ENCODE data around the gene PCBP2.
A peak's percentile ranks its signal among the peaks of the same experiment; 100 is the strongest.
"Not testable (repeated sequence)": the region's sequence is repeated elsewhere in the genome, so short reads cannot be mapped to it uniquely, and the experiment has no call there.

PCBP2 gene

GRCh38 chr12:53474077-53474476, 22.2 kb downstream of the PCBP2 start:
- no peak for DNase-seq

DNA sequence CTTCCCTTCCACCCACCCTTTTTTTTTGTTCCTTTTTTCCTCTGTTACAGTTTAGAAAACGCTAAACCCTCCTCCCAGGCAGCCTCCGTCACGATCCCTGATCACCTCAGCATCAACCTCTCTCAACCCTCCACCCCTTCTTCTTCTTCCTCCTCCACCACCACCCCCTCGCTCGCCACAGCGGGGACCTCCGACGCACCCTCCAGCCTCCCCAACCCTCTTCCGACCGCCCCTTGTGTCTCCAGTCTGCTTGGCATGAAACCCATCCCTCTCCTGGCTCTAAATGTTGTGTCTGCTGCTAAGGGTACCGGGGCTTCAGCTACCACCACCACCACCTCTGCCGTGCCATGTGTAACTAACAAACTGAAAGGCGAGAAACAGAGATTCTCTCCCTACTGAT, 22.9 kb downstream of the PCBP2 start:
- no peak for DNase-seq

GRCh38 chr12:53476769-53477209, 24.9 kb downstream of the PCBP2 start:
- no peak for DNase-seq

- DNase-seq: no peak
These were observed 27.0 kb downstream of the PCBP2 start for GRCh38 chr12:53478865-53479264.

DNA sequence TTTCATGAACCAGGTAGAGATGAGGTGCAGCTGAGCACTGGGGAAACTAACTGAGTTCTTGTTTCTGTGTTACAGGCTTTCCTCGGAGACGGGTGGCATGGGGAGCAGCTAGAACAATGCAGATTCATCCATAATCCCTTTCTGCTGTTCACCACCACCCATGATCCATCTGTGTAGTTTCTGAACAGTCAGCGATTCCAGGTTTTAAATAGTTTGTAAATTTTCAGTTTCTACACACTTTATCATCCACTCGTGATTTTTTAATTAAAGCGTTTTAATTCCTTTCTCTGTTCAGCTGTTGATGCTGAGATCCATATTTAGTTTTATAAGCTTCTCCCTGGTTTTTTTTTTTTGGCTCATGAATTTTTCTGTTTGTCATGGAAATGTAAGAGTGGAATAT, 27.4 kb downstream of the PCBP2 start:
- DNase-seq: no peak

DNA sequence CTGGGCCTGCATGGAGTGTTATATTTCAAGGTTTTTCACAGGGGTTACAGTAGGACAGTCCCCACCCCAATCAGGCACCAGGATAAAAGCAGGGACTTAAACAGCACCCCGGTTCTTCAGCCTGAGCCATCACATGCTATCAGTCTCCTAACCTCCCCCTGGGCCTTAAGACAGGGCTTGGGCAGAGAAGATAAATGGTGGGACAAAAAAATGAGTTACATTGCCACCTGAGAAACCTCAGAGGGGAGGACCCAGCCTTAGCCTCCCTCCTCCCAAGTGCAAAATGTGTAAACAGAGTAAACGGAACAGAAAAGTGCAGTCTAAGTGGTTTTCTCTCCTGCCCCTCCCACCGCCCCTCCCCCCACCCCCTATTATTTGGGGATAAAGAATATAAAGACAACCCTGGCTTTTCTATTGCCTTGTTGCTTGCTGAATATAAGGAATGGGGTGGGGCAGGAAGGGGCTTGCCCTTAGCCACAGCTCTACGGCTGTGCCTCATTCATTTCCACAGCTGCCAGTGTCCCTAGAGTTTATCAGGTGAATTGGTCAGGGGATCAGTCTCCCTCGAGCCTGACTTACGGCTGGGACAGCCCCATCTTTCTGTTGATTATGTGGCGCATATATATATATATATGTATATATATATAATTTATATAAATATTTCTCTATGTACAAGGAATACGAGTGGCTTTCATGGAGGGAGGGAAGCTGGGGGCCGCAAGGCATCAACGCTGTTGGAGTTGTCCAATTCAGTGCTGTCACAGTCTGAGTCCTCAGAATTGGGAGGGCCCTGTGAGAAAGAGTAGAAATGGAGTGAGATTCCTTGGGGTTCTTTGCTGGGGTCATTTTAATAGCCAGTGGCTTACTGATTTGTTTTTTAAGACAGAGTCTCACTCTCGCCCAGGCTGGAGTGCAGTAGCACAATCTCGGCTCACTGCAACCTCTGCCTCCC, 28.9 kb downstream of the PCBP2 start:
- no peak for DNase-seq

GRCh38 chr12:53481458-53481857, 29.6 kb downstream of the PCBP2 start:
- not testable (repeated sequence) for DNase-seq

DNA sequence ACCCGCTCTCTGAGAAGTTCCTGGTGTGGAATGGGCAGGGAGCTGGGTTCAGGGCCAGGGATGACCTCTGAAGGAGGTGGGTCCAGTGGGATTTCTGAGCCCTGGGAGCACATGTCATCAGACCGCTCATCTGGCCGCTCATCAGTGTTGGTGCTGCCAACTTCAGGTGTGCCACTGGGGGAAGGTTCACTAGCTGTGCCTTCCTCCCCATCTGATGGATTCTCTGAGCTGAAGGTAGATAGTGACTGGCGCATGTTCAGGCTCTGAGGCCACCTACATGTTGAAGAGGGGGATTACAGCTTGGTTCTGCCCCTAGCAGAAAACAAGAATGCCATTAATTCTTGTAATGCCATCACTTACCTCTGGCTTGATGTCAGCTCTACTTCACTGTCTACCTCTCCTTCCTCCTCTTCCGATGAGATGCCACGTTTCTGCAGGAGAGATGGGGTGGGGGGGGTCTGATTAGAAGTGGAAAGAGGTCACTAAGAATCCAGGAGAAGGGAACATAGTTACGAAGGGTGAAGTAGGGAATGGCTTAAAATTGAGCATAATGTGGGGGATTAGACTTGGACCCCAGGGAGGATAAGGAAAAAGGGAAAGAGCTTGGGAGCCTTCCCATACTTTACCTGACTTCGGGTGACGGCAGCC, 30.2 kb downstream of the PCBP2 start:
- no peak for DNase-seq

GRCh38 chr12:53482626-53483168, 30.8 kb downstream of the PCBP2 start:
- DNase-seq: no peak

GRCh38 chr12:53483225-53483978, 31.5 kb downstream of the PCBP2 start:
- DNase-seq: no peak

GRCh38 chr12:53483979-53484377, 32.1 kb downstream of the PCBP2 start:
- DNase-seq: no peak

DNA sequence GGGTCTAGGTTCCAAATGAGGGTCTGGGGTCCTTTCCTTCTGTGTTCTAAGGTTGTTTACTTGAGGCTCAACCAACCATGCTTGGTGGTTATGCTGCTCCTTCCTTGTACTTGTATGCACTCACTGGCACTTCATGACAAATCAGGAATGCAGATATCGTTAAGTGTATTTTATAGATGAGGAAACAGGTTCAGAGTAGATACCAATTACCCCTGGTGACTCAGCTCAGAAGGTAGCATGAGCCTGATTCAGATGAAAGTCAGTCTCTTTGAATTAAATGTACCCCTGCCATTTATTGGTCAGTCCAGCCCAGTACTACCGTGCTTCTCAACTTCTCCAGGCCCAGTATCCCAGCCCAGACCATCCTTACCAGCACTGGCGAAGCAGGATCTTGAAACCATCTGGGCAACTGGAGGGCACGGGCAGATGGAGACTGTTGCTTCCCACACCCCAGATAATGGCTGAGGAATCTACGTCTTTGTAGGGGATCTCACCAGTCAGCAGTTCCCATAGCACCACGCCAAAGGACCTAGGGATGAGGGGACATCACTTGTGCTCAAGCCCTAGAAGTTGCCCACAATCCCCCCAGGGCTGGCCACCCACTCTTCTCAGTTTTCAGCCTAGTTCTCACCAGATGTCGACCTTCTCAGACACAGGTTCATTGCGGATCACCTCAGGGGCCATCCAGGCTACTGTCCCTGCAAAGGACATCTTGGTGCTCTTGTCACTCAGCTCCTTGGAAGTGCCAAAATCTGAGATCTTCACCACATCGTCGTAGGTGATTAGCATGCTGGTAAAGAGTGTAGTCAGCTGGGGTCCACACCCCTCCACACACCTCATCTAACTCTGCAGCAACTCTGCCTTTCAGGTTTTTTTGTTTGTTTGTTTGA, 33.0 kb downstream of the PCBP2 start:
- DNase-seq: no peak

DNA sequence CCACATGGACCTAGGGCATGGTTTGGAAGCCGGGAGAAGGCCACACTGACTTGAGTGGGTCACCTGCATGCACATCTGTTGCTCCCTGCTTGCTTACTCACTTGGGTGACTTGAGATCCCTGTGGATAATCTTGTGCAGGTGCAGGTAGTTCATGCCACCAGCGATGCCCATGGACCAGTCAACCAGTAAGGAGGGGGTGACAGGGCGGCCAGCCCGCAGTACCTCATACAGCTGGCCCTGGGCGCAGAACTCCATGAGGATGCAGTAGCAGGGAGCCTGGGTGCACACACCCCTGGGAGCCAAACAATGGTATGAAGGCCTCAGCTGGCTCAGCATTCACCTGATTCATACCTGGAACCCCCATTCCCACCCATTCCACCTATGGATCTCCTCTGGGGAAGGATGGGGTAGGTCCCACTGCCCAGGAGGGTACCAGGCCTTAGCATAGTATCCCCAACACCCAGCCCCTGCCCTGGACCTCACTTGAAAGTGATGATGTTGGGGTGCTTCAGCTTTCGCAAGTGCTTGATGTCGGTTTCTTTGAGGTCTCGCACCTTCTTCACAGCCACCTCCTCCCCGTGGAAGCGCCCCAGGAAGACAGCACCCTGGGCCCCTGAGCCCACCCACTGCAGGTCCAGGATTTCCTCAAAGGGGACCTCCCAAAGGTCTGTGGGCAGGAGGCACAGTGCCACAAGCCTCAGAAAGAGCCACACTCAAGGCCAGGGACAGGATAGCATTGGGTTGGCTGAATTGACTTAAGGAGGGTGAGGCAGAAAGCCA, 34.2 kb downstream of the PCBP2 start:
- DNase-seq: no peak

DNA sequence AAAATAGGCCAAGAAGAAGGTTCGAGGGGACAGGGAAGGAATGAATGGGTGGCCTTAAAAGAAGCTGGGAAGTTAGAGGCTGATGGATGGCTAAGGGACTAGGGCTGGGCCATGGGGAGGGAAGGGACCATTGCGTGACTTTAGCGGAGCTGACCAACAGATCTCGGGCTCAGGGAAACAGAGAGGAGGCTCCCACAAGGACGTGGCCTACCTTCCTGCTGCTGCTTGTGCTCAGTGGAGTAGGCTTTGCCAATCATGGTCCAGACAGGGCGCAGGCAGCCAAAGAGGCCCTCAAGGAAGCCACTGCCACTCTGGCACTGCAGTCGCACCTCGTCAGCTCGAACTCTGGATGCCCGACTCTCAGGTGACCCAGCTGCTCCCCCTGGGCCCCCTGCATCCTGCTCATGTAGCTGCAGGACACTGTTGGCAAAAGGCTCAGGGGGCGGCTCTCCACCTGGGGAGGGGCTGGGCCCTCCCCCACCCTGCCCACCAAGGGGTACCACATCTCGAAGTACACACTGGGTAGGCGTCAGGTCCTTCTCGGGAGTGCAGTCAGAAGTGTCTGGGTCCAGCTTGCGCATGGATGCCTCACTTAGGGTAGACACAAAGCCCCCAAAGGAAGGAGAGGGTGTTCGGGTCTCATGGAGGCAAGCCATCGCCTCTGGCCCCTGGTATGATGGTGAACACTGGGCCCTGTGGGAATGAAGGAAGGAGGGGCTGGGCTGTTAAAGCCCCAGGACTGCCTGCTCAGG, 35.0 kb downstream of the PCBP2 start:
- DNase-seq: no peak

DNA sequence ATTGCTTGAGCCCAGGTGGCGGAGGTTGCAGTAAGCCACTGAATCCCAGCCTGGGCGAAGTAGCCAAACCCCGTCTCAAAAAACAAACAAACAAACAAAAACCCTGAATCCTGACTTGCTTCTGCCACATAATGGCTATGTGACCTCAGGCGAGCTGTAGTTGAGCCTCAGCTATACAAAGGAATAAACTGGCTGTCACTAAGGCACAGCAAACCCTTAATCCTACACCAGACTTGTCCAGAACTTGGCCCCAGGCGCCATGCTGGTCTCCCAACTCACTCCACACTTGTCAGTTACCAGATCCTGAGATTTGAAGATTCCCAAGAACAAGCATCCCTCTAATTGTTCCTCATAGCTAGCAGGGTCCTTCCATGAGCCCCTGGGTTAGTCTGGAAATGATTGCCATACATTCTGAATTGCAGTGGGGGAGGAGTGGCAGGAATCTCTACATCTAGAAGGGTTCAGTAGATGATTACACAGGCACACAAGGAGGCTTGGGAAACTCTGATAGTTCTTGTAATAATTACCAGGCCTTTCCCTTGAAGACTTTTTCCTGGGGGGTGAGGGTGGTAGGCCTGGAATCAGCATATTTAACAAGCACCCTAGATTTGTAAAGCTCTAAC, 37.5 kb downstream of the PCBP2 start:
- DNase-seq: no peak

- DNase-seq: no peak
These were observed 40.3 kb downstream of the PCBP2 start for GRCh38 chr12:53492188-53492587.

GRCh38 chr12:53492830-53493609, 41.1 kb downstream of the PCBP2 start:
- peak; percentile 84 for DNase-seq

DNA sequence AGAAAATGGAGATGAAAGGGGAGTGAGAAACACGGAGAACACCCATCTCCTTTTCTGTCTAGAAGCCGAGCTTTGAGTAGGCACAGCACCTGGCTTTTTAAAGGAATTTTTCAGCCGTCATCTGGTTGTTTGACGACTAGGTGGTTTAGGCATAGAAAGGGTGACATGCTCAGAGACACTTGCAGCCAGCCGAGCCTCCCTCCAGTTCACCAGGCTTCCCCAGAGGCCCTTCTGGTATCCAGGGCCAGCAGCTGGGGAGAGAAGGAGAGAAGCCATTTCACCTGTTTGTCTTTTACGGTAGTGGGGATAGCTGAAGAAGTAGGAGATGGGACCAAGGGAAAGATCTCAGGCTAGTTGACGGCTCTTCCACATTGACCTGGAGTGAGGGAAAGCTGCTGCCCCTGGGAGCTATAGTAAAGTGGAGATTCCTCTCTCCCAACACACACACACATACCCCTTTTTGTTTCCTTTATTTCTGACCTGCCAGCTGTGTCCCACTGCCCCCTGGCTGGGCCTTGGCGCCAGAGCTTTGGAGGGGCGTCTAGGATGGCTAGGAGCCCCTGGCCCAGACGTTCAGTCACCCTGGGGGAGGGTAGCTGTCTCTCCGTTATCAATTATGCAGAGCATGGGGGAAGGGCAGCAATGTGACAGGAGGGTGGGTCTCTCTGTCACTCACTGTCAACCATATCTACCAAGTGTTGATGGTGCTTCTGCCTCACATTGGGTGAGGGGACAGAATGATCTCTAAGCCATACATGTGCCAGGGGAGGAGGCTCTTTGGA, 41.9 kb downstream of the PCBP2 start:
- DNase-seq: no peak
